BE2C (cell line): ENCODE measurements around the gene YIPF3.

Experiments
- DNase-seq: peaks from one replicate; pipeline ENCODE4 v3.0.0-alpha.2; 2020
- H3K27me3 ChIP-seq: fragments of 250-450 bp; sonication (Bioruptor Pico); 2 replicates; pipeline ENCODE4 v1.5.1; 2020; ENCODE audit warnings: mild to moderate bottlenecking
- H3K36me3 ChIP-seq: fragments of 250-450 bp; sonication (Bioruptor Pico); 2 replicates; pipeline ENCODE4 v1.5.1; 2020; ENCODE audit warnings: mild to moderate bottlenecking
- H3K4me1 ChIP-seq: fragments of 250-450 bp; sonication (Bioruptor Pico); 2 replicates; pipeline ENCODE4 v1.5.1; 2020
- H3K4me3 ChIP-seq: 2 replicates; pipeline ENCODE4 v1.5.1; 2011; ENCODE audit warnings: low read depth, low read length
- H3K9me3 ChIP-seq: fragments of 250-450 bp; sonication (Bioruptor Pico); 2 replicates; pipeline ENCODE4 v1.5.1; 2020
- CTCF ChIP-seq: IDR thresholded peaks from 2 replicates; pipeline ENCODE4 v1.5.1; 2012; ENCODE audit warnings: mild to moderate bottlenecking, low read depth, low read length

YIPF3 gene

GRCh38 chr6:43477235-43478007, 39.3 kb downstream of the YIPF3 start, which contains the start of gene TJAP1:
TJAP1 (plus strand) TSS chr6:43477570; CDS start chr6:43499002, 21,432 bp downstream.
- no peak for TF ChIP-seq CTCF
- no peaks in the 10 kb centered on the region for H3K36me3 ChIP-seq
- peaks cover 5% of the 10 kb centered on the region for H3K4me1 ChIP-seq
- DNase-seq = peak; percentile 96
- H3K27me3 ChIP-seq = no peaks in the 10 kb centered on the region
- H3K4me3 ChIP-seq = peak within 1 kb of the TSS; percentile 62
- H3K9me3 ChIP-seq = no peaks in the 10 kb centered on the region

DNA sequence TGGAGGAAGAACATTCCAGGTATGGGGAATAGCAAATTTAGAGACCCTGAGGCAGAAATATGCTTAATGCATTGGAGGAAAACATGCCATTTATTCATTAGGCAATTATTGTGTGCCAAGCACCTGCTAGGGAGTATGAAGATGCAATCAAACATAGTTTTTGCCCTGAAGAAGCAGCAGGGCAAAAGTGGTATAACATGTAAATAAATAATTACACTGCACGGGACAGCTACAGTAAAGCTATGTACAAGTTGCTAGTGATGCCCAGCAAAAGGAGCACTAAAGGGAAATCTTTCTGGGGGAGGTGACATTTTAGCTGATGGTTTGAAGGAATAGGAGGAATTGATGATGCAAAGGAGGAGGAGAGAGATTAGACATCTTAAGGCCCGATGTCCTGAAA, 40.0 kb downstream of the YIPF3 start:
- Histone ChIP-seq H3K9me3 (no peaks in the 10 kb centered on the region), H3K4me1 (peaks cover 5% of the 10 kb centered on the region), H3K27me3 (no peaks in the 10 kb centered on the region), H3K4me3 (peak overlapping the region; percentile 62), H3K36me3 (no peaks in the 10 kb centered on the region)
- TF ChIP-seq CTCF = no peak
- no peak for DNase-seq

GRCh38 chr6:43475516-43475915, 41.2 kb downstream of the YIPF3 start:
- no peak for TF ChIP-seq CTCF
- no peaks in the 10 kb centered on the region for H3K9me3 ChIP-seq
- no peak overlapping the region for H3K4me3 ChIP-seq
- no peaks in the 10 kb centered on the region for H3K27me3 ChIP-seq
- H3K4me1 ChIP-seq = peaks cover 5% of the 10 kb centered on the region
- no peaks in the 10 kb centered on the region for H3K36me3 ChIP-seq
- no peak for DNase-seq

DNA sequence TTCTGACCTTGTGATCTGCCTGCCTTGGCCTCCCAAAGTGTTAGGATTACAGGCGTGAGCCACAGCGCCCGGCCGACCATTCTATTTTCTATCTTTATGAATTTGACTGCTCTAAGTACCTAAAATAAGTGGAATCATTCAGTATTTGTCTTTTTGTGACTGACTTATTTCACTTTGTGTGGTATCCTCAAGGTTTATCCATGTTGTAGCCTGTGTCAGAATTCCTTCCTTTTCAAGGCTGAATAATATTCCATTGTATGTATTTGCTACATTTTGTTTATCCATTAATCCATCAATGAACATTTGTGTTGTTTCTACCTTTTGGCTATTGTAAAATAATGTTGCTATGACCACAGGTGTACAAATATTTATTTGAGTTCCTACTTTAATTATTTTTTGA, 44.2 kb downstream of the YIPF3 start:
- no peak overlapping the region for H3K4me3 ChIP-seq
- no peak for TF ChIP-seq CTCF
- peaks cover 5% of the 10 kb centered on the region for H3K4me1 ChIP-seq
- H3K27me3 ChIP-seq = no peaks in the 10 kb centered on the region
- no peak for DNase-seq
- H3K36me3 ChIP-seq = no peaks in the 10 kb centered on the region
- H3K9me3 ChIP-seq = no peaks in the 10 kb centered on the region

DNA sequence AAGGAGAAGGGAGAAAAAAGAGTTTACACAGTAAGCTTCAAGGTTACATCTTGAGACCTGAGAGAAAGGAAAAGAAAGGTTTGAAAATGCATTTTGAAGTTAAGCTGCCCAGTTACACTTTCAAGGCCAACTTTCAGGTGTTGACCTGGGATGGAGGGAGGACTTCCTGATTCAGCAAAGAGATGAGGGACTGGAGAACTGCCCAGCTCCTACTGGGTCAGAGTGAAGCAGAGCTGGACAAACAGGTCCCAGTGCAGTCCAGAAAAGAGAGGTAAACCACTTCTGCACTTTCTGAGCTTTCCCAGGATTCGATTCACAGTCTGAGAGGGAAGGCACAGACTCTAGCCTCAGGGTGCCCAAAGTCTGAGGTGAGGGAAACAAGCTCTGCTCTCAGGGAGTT, 45.3 kb downstream of the YIPF3 start:
- H3K4me3 ChIP-seq = no peak overlapping the region
- H3K36me3 ChIP-seq = no peaks in the 10 kb centered on the region
- no peak for DNase-seq
- no peaks in the 10 kb centered on the region for H3K27me3 ChIP-seq
- no peaks in the 10 kb centered on the region for H3K4me1 ChIP-seq
- TF ChIP-seq CTCF = no peak
- H3K9me3 ChIP-seq = no peaks in the 10 kb centered on the region

DNA sequence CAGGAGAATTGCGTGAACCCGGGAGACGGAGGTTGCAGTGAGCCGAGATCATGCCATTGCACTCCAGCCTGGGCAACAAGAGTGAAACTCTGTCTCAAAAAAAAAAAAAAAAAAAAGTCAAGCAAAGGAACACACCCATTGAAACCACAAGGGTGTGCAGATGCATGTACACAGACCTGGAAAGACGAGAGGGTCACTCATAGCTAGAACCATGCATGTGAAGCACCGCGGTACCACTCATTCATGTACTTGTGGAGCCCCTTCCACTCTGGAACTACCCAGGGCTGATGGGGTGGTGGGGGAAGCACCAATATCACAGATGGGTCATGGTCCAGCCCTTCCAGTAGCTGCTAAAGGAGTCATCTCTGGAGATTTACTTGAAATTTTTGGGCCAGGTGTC, 46.8 kb downstream of the YIPF3 start:
- Histone ChIP-seq H3K4me1 (no peaks in the 10 kb centered on the region), H3K4me3 (no peak overlapping the region), H3K9me3 (no peaks in the 10 kb centered on the region), H3K36me3 (no peaks in the 10 kb centered on the region), H3K27me3 (no peaks in the 10 kb centered on the region)
- TF ChIP-seq CTCF = no peak
- no peak for DNase-seq
